ENCODE measurements around the gene APOBEC2.

The APOBEC2 gene

DNA sequence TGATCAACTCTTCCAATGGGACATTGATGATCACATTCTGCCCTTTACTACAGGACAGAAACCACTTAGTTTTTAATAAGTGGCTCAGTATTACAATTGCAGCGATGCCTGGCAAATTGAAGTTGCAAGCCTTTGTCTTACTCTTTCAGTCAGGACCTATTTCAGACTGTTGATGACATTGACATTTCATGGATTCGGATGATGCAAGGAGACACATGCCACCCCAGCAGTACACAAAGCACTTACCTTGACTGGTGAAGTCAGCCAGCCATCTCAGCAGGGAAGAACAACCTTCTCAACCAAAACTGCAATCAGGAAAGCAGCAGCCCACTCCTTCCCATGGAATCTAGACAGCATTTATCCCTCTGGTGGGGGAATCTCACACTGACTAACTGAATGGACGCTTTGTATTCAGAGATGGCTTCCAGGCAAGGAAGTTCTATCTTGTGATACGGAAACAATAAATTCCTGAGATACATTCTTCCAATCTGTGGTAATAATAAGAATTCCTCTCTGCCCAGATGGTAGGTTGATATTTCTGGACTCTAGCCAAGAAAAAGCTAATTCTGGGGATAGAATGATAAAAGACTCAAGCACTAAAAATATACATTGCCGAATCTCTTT lies 44.6 kb downstream of the APOBEC2 start:
- DNase-seq (ENCODE audit: low read depth): no peak
- H3K4me3 ChIP-seq (ENCODE audit: low read depth, low read length): no peak overlapping the region
- TF ChIP-seq, protein P1, sequence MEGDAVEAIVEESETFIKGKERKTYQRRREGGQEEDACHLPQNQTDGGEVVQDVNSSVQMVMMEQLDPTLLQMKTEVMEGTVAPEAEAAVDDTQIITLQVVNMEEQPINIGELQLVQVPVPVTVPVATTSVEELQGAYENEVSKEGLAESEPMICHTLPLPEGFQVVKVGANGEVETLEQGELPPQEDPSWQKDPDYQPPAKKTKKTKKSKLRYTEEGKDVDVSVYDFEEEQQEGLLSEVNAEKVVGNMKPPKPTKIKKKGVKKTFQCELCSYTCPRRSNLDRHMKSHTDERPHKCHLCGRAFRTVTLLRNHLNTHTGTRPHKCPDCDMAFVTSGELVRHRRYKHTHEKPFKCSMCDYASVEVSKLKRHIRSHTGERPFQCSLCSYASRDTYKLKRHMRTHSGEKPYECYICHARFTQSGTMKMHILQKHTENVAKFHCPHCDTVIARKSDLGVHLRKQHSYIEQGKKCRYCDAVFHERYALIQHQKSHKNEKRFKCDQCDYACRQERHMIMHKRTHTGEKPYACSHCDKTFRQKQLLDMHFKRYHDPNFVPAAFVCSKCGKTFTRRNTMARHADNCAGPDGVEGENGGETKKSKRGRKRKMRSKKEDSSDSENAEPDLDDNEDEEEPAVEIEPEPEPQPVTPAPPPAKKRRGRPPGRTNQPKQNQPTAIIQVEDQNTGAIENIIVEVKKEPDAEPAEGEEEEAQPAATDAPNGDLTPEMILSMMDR (IDR thresholded peaks at IDR 0.05; ENCODE audit: control insufficient read depth, extremely low read depth, insufficient read depth): no peak

DNA sequence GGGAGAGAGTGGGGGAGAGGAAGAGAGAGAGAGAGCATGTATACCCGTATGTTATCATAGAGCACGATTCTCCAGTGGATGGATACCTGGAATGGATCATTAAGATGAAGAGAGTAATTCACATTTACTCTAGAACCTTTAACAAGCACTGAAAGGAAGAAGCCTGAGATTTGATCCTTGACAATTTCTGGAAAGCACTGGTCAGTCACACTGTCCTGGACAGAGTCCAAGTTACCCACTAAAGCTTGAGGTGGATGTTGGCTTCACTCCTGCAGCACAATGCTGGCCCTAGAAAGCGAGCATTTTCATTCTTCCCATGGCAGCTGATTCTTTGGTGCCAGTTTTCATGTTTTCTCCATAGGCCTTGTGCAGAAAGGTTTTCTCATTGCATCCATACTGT lies 45.4 kb downstream of the APOBEC2 start:
- H3K4me3 ChIP-seq (ENCODE audit: low read depth, low read length): no peak overlapping the region
- TF ChIP-seq, protein P1 (IDR thresholded peaks at IDR 0.05; ENCODE audit: control insufficient read depth, extremely low read depth, insufficient read depth): no peak
- no peak for DNase-seq (ENCODE audit: low read depth)

DNA sequence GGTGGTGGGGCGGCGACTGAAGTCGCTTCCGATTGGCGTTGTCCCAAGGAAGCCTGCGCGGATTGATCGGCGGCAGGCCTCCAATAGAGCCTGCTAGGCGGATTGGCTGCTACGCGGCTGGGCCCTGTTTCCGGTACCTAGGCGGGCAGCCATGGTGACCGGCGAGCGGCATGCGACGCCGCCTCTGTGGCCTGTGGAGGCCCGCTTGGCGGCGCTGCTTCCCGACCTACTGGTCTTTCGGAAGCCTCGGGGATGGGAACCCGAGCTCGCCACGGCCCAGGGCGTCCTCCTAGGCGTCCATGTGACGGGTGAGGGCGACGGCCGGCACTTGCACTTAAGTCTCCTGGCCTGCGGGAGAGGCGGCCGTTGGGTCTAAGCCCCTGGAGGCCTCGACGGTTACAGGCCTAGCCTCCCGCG lies 47.9 kb downstream of the APOBEC2 start:
- no peak for DNase-seq (ENCODE audit: low read depth)
- no peak overlapping the region for H3K4me3 ChIP-seq (ENCODE audit: low read depth, low read length)
- TF ChIP-seq, protein P1 (IDR thresholded peaks at IDR 0.05; ENCODE audit: control insufficient read depth, extremely low read depth, insufficient read depth): no peak

DNA sequence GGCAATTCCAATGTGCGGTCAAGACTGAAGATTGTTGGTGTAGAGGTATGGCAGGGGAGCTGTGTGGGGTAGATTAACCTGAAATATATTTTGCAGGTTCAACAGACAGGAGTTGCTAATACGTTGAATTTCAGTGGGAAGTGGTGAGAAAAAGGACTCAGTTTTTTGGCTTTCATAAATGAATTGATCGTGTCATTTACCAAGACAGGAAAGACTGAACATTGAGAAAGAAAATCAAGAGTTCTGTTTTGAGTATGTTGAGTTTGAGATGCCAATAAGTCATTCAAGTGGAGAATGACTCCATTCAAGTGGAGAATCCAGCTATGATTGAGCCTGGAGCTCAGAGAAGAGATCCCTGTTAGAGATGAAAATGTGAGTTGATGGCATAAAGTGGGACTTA lies 50.8 kb downstream of the APOBEC2 start:
- TF ChIP-seq, protein P1 (IDR thresholded peaks at IDR 0.05; ENCODE audit: control insufficient read depth, extremely low read depth, insufficient read depth): no peak

DNA sequence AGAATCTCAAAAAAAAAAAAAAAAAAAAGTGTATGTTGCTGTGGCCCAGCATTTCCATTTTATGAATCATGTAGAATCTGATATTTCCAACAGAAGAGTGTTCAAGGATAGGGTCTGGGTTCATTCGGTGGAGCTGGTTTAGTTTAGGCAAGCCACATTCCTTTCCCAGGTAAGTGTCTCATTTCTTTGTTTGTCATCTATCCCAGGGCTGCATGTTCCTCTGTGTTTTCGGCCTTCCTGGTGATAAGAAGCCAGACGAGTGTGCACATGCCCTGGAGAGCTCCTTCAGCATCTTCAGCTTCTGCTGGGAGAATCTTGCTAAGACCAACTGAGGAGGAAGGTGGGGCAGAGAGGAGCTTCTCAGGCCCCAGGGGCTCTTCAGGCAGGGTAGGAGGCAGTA lies 58.0 kb downstream of the APOBEC2 start:
- DNase-seq (ENCODE audit: low read depth): no peak
- TF ChIP-seq, protein P1 (IDR thresholded peaks at IDR 0.05; ENCODE audit: control insufficient read depth, extremely low read depth, insufficient read depth): no peak
- no peak overlapping the region for H3K4me3 ChIP-seq (ENCODE audit: low read depth, low read length)

More for the DNA sequence above, 50.8 kb downstream of the APOBEC2 start:
- DNase-seq (ENCODE audit: low read depth): no peak
- no peak overlapping the region for H3K4me3 ChIP-seq (ENCODE audit: low read depth, low read length)

All from LNCaP clone FGC (cell line).